Lower lobe of right lung (tissue), 2 donors: Measurements from ENCODE around the gene SH2D5. TPM values are rescaled to one million over a fixed set of nuclear protein-coding genes. Genes with fewer than 3 reads are reported as not detected.

Experiments used
- ATAC-seq, 2 donors: fragments of 200-7000 bp; cut with Tn5 transposase; one replicate each; pipeline ENCODE4 v1.9.1; 2020 to 2022; ENCODE audit warnings: mild to moderate bottlenecking in 2 of 2, moderate library complexity in 2 of 2
- DNase-seq: peaks from one replicate; pipeline ENCODE4 v3.0.0-alpha.2; 2020
- H3K27ac ChIP-seq: fragments of 200-600 bp; one replicate; pipeline ENCODE4 v1.8.0; 2022
- H3K27me3 ChIP-seq: fragments of 200-600 bp; one replicate; pipeline ENCODE4 v1.8.0; 2022; ENCODE audit warnings: low read depth
- H3K36me3 ChIP-seq: fragments of 200-600 bp; one replicate; pipeline ENCODE4 v1.8.0; 2022; ENCODE audit warnings: mild to moderate bottlenecking
- H3K4me1 ChIP-seq: fragments of 200-600 bp; one replicate; pipeline ENCODE4 v1.8.0; 2022
- H3K4me3 ChIP-seq: fragments of 200-600 bp; one replicate; pipeline ENCODE4 v1.8.0; 2022; ENCODE audit warnings: mild to moderate bottlenecking
- H3K9me3 ChIP-seq: fragments of 200-600 bp; one replicate; pipeline ENCODE4 v1.8.0; 2022
- CTCF ChIP-seq: fragments of 200-600 bp; IDR thresholded peaks from one replicate; pipeline ENCODE4 v1.8.0; 2022; ENCODE audit warnings: antibody characterized with exemption, mild to moderate bottlenecking
- intact Hi-C: fragments of 100-400 bp; cut with DNase I; formaldehyde crosslinking; loops from one replicate; pipeline ENCODE4 v1.11.0; 2022
- total RNA-seq: library from RNA; stranded (reverse); fragmentation: NEBNext Ultra II Directional; extraction: Animal tissue kit (Norgen Biotek cat#: 25700); gene quantifications from one replicate; pipeline ENCODE4 v1.2.1, GENCODE V29; 2021
- donor health status: DM: no; HTN: yes; CAD: no; lungs with severe emphysema.

The SH2D5 gene
- total RNA-seq, 1 donor from 2014 or later: not detected

GRCh38 chr1:20728371-20729154 lies 3.9 kb downstream of the SH2D5 start:
- no peak for TF ChIP-seq CTCF
- H3K27me3 ChIP-seq: peaks cover 45% of the 10 kb centered on the region
- intact Hi-C loops: no loop called here
- H3K4me1 ChIP-seq: peaks cover 25% of the 10 kb centered on the region
- no peaks in the 10 kb centered on the region for H3K36me3 ChIP-seq
- DNase-seq (no peak), ATAC-seq (no peak)
- no peak overlapping the region for H3K4me3 ChIP-seq
- no peak overlapping the region for H3K27ac ChIP-seq
- H3K9me3 ChIP-seq: no peaks in the 10 kb centered on the region

- intact Hi-C loops: no loop called here
- Histone ChIP-seq H3K27me3 (peaks cover 44% of the 10 kb centered on the region), H3K36me3 (no peaks in the 10 kb centered on the region), H3K9me3 (no peaks in the 10 kb centered on the region), H3K4me3 (no peak overlapping the region), H3K27ac (no peak overlapping the region), H3K4me1 (peaks cover 18% of the 10 kb centered on the region)
- DNase-seq (no peak), ATAC-seq (no peak)
- no peak for TF ChIP-seq CTCF
Measured at GRCh38 chr1:20727746-20728316, 4.7 kb downstream of the SH2D5 start.

GRCh38 chr1:20726932-20727745 lies 5.4 kb downstream of the SH2D5 start:
- H3K4me1 ChIP-seq: peaks cover 11% of the 10 kb centered on the region
- intact Hi-C loops: no loop called here
- no peaks in the 10 kb centered on the region for H3K9me3 ChIP-seq
- H3K27me3 ChIP-seq: peaks cover 37% of the 10 kb centered on the region
- H3K4me3 ChIP-seq: no peak overlapping the region
- DNase-seq: no peak
- H3K27ac ChIP-seq: no peak overlapping the region
- H3K36me3 ChIP-seq: no peaks in the 10 kb centered on the region
- no peak for ATAC-seq
- TF ChIP-seq CTCF: no peak

- H3K4me3 ChIP-seq: no peak overlapping the region
- DNase-seq: no peak
- intact Hi-C loops: no loop called here
- peaks cover 6% of the 10 kb centered on the region for H3K4me1 ChIP-seq
- no peaks in the 10 kb centered on the region for H3K36me3 ChIP-seq
- H3K27me3 ChIP-seq: peaks cover 30% of the 10 kb centered on the region
- TF ChIP-seq CTCF: no peak
- H3K9me3 ChIP-seq: no peaks in the 10 kb centered on the region
- H3K27ac ChIP-seq: no peak overlapping the region
- ATAC-seq: no peak
Measured at GRCh38 chr1:20726118-20726911, 6.2 kb downstream of the SH2D5 start.
